Measurements from ENCODE around the gene CMIP. TPM values are rescaled to one million over a fixed set of nuclear protein-coding genes. Genes with fewer than 3 reads are reported as not detected.
A peak's percentile ranks its signal among the peaks of the same experiment; 100 is the strongest.

CMIP gene
- total and polyA plus RNA-seq, 3 experiments from 2014 or later: 1.0 to 24.4 (median 23.6) TPM

DNA sequence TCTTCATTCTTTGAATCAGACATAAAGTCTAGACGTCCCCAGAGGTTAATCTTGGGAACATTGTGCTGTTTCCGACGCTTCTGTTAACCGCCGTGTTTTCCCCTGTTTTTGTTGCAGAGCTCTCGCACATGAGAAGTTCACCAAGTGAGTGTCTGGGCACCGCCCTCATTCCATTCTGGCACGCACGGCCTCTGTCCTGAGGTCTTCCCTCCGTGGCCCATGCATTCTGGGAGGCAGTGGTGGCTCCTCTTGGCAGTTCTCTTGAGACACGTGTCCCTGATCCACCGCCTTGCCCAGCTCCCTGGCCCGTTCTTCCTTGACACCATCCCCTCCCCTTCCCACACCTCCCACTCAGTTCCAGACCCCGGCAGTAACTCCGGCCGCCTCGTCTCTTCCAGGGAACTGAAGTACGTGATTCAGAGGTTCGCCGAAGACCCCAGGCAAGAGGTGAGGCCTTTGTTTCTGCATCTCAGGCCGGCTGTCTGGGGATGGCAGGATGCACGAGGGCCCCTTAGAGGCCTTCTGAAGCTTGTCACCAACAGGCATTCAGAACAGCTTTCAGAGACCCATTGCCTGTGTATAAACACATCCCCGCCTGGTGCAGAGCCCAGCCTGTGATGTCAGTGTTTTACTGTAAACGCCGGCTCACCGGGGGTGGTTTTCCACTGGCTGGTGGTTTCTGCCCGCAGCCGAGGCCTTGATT, 248.6 kb downstream of the CMIP start:
- Mint-ChIP-seq H3K27ac (peak overlapping the region in 2 of 8 donors; percentile 15 to 88), H3K36me3 (peaks cover 0 to 62% (median 7%) of the 10 kb centered on the region in 3 donors), H3K4me3 (no peak overlapping the region), H3K27me3 (no peaks in the 10 kb centered on the region), H3K9me3 (no peaks in the 10 kb centered on the region), H3K4me1 (peaks cover 3 to 8% (median 4%) of the 10 kb centered on the region in 3 donors)
- peaks cover 17% of the 10 kb centered on the region for H3K36me3 ChIP-seq (ENCODE audit: insufficient read depth, low read length)
- no peak overlapping the region for H3K27ac ChIP-seq (ENCODE audit: low read depth, low read length)
- no peaks in the 10 kb centered on the region for H3K27me3 ChIP-seq (ENCODE audit: insufficient read depth, low read length, poor library complexity, severe bottlenecking)
- DNase-seq: no peak
- ChIA-PET POLR2A (no interaction called here), CTCF (no interaction called here)
- H3K4me3 ChIP-seq (ENCODE audit: low read length): no peak overlapping the region
- H3K9me3 ChIP-seq (ENCODE audit: low read length): no peaks in the 10 kb centered on the region
- no peaks in the 10 kb centered on the region for H3K4me1 ChIP-seq (ENCODE audit: insufficient read depth, low read length)

DNA sequence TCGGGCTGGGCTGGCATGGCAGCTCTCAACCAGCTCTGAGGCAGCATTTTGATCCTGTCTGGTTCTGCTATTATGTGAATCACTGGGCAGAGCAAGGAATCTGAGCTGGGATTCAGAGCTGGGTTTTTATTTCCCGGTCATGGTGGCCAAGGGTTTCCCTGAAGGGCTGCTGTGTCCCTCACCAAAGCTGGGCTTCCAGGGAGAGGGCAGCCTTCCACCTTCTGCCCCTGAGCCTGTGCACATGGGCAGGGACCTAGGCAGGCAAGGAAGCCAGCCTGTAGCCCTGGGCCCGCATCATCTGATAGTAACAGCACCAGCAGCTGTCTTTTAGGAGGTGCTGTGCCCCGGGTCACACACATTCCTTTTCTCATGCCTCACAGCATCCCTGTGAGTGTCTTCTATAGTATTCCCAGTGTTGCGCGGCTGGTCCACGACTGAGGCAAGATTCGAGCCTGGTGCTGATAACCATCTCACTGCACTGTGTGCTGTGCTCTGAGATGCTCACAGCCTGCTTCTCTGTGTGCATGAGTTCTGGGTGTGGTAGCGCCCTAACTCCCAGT, 249.2 kb downstream of the CMIP start:
- Mint-ChIP-seq H3K4me3 (no peak overlapping the region), H3K27me3 (no peaks in the 10 kb centered on the region), H3K4me1 (peaks cover 1 to 4% (median 3%) of the 10 kb centered on the region in 3 donors), H3K27ac (peak overlapping the region in 3 of 8 donors; percentile 14 to 78 (median 60)), H3K9me3 (no peaks in the 10 kb centered on the region), H3K36me3 (peaks cover 0 to 68% (median 7%) of the 10 kb centered on the region in 3 donors)
- Histone ChIP-seq H3K27me3 (ENCODE audit: insufficient read depth, low read length, poor library complexity, severe bottlenecking) (no peaks in the 10 kb centered on the region), H3K36me3 (ENCODE audit: insufficient read depth, low read length) (peaks cover 17% of the 10 kb centered on the region), H3K9me3 (ENCODE audit: low read length) (no peaks in the 10 kb centered on the region), H3K27ac (ENCODE audit: low read depth, low read length) (no peak overlapping the region), H3K4me1 (ENCODE audit: insufficient read depth, low read length) (no peaks in the 10 kb centered on the region), H3K4me3 (ENCODE audit: low read length) (no peak overlapping the region)
- POLR2A ChIA-PET: no interaction called here
- no peak for DNase-seq
- CTCF ChIA-PET: no interaction called here

DNA sequence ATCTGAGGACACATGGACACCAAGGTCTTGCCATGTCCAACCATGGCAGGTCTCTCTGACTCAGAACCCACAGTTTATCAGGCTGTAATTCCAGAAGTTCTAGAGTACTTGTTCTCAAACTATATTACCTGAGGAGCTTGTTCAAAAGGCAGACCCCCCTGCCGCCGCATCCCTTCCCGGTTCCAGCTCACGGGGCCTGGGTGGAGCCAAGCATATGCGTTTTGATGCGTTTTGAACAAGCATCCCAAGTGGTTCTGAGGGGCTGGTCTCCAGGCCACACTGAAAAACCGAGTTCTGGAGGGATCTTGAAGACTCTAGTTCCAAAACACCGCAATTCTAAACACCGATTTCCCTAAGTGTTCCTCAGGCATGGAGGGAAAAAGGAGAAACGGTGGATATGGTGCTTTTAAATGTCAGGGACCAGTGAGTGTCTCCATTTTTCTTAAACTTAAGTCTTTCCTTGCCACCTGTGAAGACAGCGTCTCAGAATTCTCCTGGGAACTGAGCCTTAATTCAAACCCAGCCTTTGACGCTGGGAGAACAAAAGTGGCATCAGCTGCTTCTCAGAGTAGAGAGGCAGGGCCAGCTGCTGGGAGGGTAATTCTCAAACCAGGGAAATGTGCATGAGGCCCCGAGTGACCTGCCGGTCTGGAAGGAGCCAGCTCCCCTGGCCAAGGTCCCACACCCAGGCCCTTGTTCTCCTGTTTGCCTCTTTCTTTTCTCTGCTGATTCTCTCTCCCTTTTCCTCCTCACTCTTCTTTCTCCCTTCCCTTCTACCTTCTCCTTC, 250.1 kb downstream of the CMIP start:
- Histone ChIP-seq H3K27me3 (ENCODE audit: insufficient read depth, low read length, poor library complexity, severe bottlenecking) (no peaks in the 10 kb centered on the region), H3K36me3 (ENCODE audit: insufficient read depth, low read length) (peaks cover 17% of the 10 kb centered on the region), H3K4me1 (ENCODE audit: insufficient read depth, low read length) (no peaks in the 10 kb centered on the region), H3K4me3 (ENCODE audit: low read length) (no peak overlapping the region), H3K9me3 (ENCODE audit: low read length) (no peaks in the 10 kb centered on the region), H3K27ac (ENCODE audit: low read depth, low read length) (no peak overlapping the region)
- H3K36me3 Mint-ChIP-seq: peaks cover 0 to 74% (median 7%) of the 10 kb centered on the region in 3 donors
- H3K27ac Mint-ChIP-seq: peak overlapping the region in 5 of 8 donors; percentile 46 to 85 (median 60)
- H3K9me3 Mint-ChIP-seq: no peaks in the 10 kb centered on the region
- peaks cover 0 to under 1% (median 0%) of the 10 kb centered on the region in 3 donors for H3K4me1 Mint-ChIP-seq
- no peaks in the 10 kb centered on the region for H3K27me3 Mint-ChIP-seq
- no peak overlapping the region for H3K4me3 Mint-ChIP-seq
- no peak for DNase-seq
- CTCF ChIA-PET: no interaction called here
- POLR2A ChIA-PET: interaction anchor here (0.6 kb wide), 1 partner anchor 277 kb away, joined by 4 read pairs; no protein-coding TSS in a partner anchor

DNA sequence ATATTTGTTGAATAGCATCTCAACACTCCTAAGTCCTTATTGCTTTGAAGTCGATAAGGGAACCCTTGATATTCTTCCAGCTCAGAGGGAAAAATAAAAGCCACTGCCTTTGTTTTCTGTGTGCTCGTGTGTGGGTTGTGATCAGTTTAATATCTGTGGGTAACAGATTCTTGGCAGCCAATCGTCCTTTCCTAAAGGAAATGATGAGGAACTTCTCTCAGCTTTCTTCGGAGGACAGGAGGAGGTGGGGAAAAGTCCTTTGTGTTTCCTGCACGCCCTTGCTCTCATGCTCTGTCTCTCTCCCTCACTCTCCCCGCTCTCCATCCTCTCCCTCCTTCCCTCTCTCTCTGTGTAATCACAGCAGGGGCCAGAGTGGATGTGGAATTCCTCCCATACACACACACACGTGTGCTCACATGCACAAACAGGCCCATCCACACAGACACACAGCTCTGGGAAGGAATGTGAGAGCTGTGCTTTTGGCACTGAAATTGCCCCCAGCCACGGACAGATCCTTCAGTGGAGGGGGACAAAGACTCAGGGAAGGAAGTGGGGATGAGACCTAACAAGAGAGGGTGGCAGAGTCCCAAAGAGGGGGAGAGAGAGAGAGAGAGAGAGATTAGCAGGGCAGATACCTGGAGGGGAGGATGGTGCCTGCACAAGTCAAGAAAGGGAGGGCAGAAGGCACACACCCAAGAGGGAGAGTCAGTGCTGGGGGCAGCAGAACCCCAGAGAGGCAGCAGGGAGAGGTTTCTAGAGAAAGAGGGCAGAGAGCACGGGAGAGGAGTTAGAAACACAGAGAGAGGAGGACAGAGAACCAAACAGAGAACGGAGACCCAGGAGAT, 250.9 kb downstream of the CMIP start:
- Mint-ChIP-seq H3K4me3 (no peak overlapping the region), H3K27me3 (no peaks in the 10 kb centered on the region), H3K27ac (peak overlapping the region in 7 of 8 donors; percentile 1 to 92 (median 60)), H3K4me1 (no peaks in the 10 kb centered on the region), H3K36me3 (peaks cover 0 to 82% (median 8%) of the 10 kb centered on the region in 3 donors), H3K9me3 (no peaks in the 10 kb centered on the region)
- no peak for DNase-seq
- CTCF ChIA-PET: no interaction called here
- Histone ChIP-seq H3K36me3 (ENCODE audit: insufficient read depth, low read length) (peaks cover 17% of the 10 kb centered on the region), H3K4me1 (ENCODE audit: insufficient read depth, low read length) (no peaks in the 10 kb centered on the region), H3K4me3 (ENCODE audit: low read length) (no peak overlapping the region), H3K27me3 (ENCODE audit: insufficient read depth, low read length, poor library complexity, severe bottlenecking) (no peaks in the 10 kb centered on the region), H3K9me3 (ENCODE audit: low read length) (no peaks in the 10 kb centered on the region), H3K27ac (ENCODE audit: low read depth, low read length) (no peak overlapping the region)
- POLR2A ChIA-PET: no interaction called here

DNA sequence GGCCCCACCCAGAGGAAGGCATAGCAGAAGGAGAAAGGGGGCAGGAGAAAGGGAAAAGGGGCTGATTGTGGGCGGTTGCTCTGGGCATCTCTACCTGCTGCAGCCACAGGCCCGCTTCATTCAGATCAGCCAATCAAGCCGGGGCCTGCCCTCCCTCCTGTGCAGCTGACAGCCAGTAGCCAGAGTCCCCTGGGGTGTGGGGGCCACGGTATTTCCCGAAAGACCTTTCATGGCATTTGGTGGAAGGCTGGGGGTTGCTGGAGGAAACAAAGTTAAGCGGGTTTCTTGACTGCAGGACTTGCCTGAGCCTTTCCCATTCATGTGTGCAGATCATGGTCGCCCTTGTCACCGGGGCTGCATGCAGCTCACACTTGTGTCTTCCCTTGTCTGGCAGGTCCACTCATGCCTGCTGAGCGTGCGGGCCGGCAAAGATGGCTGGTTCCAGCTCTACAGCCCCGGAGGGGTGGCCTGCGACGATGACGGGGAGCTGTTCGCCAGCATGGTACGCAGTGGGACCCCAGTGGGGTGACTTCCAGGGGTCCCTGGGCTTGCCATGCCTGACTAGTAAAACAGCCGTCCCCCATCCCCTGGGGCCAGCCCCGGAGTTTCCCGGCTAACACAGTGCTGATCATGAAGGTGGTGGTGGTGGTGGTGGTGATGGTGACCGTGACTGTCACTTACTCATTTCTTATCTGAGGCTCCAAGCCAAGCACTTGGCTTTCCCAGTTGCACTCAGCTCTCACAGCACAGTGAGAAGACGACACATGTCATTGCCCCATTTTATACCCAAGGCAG, 251.8 kb downstream of the CMIP start:
- Histone ChIP-seq H3K9me3 (ENCODE audit: low read length) (no peaks in the 10 kb centered on the region), H3K4me3 (ENCODE audit: low read length) (no peak overlapping the region), H3K27me3 (ENCODE audit: insufficient read depth, low read length, poor library complexity, severe bottlenecking) (no peaks in the 10 kb centered on the region), H3K36me3 (ENCODE audit: insufficient read depth, low read length) (peaks cover 22% of the 10 kb centered on the region), H3K27ac (ENCODE audit: low read depth, low read length) (no peak overlapping the region), H3K4me1 (ENCODE audit: insufficient read depth, low read length) (no peaks in the 10 kb centered on the region)
- H3K27me3 Mint-ChIP-seq: no peaks in the 10 kb centered on the region
- H3K27ac Mint-ChIP-seq: peak overlapping the region in 5 of 8 donors; percentile 2 to 92 (median 66)
- no peak overlapping the region for H3K4me3 Mint-ChIP-seq
- no peaks in the 10 kb centered on the region for H3K9me3 Mint-ChIP-seq
- CTCF ChIA-PET: interaction anchor here (0.5 to 1.7 kb wide), 10 partner anchors 9 to 330 kb away, joined by 3 to 7 read pairs (median 4); no protein-coding TSS in a partner anchor
- POLR2A ChIA-PET: no interaction called here
- no peak for DNase-seq
- no peaks in the 10 kb centered on the region for H3K4me1 Mint-ChIP-seq
- H3K36me3 Mint-ChIP-seq: peaks cover 0 to 87% (median 8%) of the 10 kb centered on the region in 3 donors

DNA sequence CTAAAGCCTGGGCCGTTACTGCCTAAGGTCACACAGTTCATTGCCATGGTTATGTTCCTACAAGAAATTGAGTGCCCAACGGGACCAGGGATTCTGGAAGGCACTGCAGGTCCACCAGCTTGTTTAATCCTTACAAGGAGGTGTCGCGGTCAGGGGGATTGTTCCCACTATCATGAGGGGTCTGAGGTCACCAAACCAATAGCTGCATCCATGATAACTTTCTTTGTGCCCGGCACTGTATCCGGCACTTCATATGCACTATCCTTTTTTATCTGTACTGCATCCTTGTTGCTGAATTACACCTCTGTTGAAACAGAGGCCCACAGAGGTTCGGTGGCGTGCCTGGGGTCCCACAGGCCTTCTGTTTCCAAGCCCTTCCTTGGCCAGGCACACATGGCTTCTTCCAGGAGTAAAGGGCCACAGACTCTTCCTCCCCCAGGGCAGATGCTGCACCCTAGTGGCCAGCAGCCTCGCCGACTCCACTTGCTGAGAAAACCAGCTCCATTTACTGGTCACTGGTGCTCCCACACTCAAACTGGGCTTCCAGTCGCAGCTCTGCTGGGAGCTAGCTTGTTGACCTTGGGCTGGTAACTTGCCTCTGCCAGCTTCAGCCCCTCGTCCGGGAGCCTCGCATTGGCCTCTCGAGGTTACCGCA, 252.5 kb downstream of the CMIP start:
- POLR2A ChIA-PET: no interaction called here
- DNase-seq: peak in 3 of 5 donors; percentile 24 to 66 (median 25)
- Histone ChIP-seq H3K4me1 (ENCODE audit: insufficient read depth, low read length) (no peaks in the 10 kb centered on the region), H3K9me3 (ENCODE audit: low read length) (no peaks in the 10 kb centered on the region), H3K4me3 (ENCODE audit: low read length) (no peak overlapping the region), H3K27me3 (ENCODE audit: insufficient read depth, low read length, poor library complexity, severe bottlenecking) (no peaks in the 10 kb centered on the region), H3K27ac (ENCODE audit: low read depth, low read length) (no peak overlapping the region), H3K36me3 (ENCODE audit: insufficient read depth, low read length) (peaks cover 27% of the 10 kb centered on the region)
- H3K27ac Mint-ChIP-seq: peak overlapping the region in 3 of 8 donors; percentile 21 to 66 (median 24)
- H3K9me3 Mint-ChIP-seq: no peaks in the 10 kb centered on the region
- peaks cover 0 to 86% (median 6%) of the 10 kb centered on the region in 3 donors for H3K36me3 Mint-ChIP-seq
- peaks cover 0 to 2% (median 0%) of the 10 kb centered on the region in 3 donors for H3K4me1 Mint-ChIP-seq
- CTCF ChIA-PET: interaction anchor here (0.5 to 1.7 kb wide), 14 partner anchors 9 to 330 kb away, joined by 3 to 7 read pairs (median 4); no protein-coding TSS in a partner anchor
- H3K4me3 Mint-ChIP-seq: no peak overlapping the region
- no peaks in the 10 kb centered on the region for H3K27me3 Mint-ChIP-seq

Data from CD8-positive, alpha-beta memory T cell (primary cell).